NB4 (cell line): ENCODE data around the gene NCOA4.

ENCODE experiments used
- CTCF ChIP-seq: IDR thresholded peaks from one replicate; pipeline ENCODE4 v1.5.1; 2012; ENCODE audit warnings: low read depth, low read length
- MYC ChIP-seq: IDR thresholded peaks from 2 replicates; pipeline ENCODE4 v1.6.1; 2011; ENCODE audit warnings: low read depth, low read length
- POLR2A ChIP-seq: IDR thresholded peaks from 2 replicates; pipeline ENCODE4 v1.6.1; 2011; ENCODE audit warnings: mild to moderate bottlenecking; ENCODE audit not compliant: insufficient read length; ENCODE audit errors: extremely low read depth

- TF ChIP-seq CTCF (no peak), POLR2A (no peak), MYC (no peak)
These were observed 6.8 kb upstream of the NCOA4 start for GRCh38 chr10:46037107-46037825.
